CD4-positive, alpha-beta T cell treated with Interleukin-10 for 1 hour (primary cell): ENCODE data around the gene ATOH8.

Experiments
- DNase-seq: peaks from one replicate; pipeline ENCODE4 v3.0.0-alpha.2; 2020

The ATOH8 gene

GRCh38 chr2:85755122-85756027 lies 1.6 kb downstream of the ATOH8 start:
- no peak for DNase-seq

DNA sequence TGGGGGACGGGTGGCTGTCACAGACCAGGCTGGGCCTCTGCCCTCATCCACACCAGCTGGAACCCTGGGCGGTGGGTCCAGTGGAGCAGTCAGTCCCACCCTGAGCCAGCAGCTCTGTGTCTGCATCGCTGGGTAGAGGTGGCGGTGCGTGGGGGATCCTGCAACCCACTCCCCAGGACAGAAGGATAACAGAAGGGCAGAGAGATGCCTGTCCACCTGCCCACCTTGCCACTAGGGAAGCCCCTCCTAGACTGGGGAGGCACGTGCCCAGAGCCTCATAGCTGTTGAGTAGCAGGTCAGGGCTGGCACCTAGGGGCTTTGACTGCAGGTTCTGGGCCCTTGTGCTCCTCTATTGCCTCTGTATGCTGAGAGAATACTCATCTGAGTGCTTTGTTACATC lies 2.4 kb downstream of the ATOH8 start:
- DNase-seq, result no peak

DNA sequence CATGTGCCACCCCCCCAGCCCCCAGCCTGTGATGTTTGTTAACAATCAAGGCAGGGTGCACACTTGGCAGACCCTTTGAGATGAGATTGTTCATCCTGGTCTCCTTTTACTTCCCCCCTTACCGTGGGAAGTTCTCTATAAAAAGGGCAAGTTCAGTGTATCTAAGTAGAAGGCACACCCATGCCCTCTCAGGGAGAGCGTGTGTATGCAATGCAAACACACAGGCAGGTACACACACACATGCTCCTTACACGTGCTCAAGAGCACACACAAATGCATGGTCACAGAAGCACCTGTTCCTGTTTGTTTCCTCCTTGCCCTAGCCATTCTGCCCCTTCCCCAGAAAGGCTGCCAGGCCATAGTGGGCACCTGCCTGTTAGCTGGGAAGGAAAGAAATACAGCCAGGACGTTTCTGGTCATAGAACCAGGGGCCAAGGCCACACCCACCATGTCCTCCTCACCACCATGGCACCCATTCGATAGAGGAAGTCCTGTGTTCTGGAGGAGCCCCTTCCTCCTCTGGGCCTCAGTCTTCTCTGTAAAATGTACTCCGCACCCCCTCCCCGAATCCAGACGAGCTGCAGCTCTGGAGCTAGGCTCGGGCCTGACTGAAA lies 3.1 kb downstream of the ATOH8 start:
- DNase-seq, result no peak

DNA sequence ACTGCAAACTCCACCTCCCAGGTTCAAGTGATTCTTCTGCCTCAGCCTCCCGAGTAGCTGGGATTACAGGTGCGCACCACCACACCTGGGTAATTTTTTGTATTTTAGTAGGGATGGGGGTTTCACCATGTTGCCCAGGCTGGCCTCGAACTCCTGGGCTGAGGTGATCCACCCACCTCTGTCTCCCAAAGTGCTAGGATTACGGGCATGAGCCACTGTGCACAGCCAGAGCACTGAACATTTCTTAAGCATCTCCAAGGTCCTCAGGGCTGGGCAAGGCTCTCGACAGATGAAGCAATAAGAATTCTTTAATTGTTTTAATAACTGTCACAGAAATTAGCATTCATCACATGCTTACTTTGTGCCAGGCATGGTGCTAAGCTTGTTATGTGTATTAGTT lies 4.1 kb downstream of the ATOH8 start:
- DNase-seq, result no peak

- DNase-seq, result no peak
Measured at GRCh38 chr2:85758361-85759256, 4.8 kb downstream of the ATOH8 start.

DNA sequence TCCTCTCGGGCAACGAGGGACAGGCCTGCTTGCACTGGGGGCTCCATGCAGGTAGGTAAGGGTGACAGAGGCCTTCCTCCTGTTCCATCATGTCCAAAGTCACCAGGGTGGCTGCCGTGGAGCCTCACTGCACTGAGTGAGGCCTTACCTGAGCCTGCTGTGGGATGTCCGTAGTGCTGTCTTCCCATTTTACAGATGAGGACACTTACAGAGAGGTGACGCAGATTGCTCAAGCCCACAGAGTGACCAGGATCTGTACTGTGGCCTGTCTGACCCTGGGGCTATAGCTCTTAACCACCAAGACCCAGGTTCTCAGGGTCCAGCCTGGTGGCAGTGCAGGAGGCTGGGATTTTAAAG lies 5.4 kb downstream of the ATOH8 start:
- no peak for DNase-seq

DNA sequence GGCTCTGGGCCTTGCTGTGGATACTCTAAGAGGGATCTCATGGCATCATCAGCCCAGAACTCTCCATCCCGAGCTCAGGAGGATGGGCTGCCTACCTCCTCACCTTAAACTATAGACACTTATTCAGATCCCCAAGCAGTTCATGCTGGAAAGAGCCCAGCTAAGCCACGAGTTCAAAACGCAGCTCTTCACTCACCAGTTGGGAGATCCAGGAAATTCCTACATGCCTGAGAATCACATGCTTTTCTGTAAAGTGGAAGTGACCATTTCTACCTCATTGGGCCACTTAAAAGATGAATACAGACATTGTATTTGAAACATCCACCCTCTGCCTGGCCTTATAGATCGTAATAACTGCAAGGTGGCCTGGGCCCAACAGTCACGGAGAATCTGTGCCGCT lies 6.6 kb downstream of the ATOH8 start:
- no peak for DNase-seq

DNA sequence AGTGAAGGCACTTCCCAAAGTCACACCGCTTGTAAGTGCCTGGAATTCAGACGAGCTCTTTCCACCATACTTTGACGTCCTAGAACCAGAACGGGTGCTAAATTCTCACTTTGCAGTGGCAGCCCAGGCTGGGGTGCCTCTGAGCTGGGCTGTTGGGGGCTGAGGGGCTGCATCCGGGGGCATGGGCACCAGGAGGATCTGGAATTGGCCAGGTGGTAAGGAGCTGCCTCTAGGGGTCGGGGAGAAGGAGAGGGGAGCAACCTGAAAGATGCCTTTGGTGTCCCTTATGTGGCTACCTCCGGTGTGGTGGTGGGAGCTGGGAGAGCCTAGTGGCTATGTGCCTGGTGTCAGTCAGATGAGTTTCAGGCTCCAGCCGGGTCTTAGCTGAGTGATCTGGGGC lies 7.1 kb downstream of the ATOH8 start:
- no peak for DNase-seq

DNA sequence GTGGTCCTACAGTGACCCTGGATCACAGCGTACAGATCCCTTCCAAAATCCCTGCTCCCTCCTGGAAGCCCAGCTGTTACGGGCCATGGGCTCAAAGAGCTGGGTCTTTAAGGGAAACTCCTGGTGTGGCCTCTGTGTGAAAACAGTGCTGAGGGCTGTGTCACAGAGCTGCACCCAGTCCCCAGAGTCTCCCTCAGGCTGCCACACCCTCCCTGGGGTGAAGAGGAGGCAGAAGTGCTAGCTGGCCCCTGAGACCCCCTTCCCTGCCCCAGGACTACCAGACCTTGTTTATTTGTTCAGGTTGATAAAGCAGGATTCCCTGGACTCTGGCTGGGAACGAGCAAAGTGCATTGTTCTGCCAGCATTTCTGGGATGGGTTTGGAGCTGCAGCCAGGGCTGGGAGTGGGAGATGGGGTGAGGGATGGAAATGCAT lies 7.7 kb downstream of the ATOH8 start:
- DNase-seq, result no peak

GRCh38 chr2:85761946-85762345 lies 8.2 kb downstream of the ATOH8 start:
- DNase-seq, result no peak

DNA sequence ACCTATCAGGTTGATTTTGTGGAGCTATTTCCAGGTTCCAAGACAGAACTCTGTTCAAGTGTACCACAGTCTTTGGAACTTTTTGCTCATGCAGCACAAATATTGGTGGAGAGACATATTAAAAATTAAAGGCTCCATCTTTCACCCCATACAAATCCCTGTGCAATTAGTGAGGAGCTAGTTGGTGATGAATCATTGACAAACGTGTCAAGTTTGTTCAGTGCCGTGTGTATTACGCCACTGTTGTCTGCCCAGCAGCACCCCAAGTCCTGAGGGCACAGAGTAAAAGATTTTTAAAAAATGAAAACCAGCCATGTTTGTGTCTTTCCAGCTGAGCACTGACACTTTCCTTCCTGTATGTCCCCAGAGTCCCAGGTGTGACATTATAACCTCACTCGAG lies 9.3 kb downstream of the ATOH8 start:
- no peak for DNase-seq

DNA sequence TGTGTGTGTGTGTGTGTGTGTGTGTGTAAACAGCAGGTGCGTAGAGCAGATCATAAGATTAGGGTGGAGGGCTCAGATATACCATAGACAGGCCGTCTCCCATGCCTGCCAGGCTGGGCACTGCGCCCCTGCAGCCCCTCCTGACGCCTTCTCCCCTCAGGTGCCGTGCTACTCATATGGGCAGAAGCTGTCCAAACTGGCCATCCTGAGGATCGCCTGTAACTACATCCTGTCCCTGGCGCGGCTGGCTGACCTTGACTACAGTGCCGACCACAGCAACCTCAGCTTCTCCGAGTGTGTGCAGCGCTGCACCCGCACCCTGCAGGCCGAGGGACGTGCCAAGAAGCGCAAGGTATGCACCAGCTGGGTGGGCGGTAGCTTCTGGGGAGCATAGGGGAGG lies 10.0 kb downstream of the ATOH8 start:
- DNase-seq, result no peak

- DNase-seq, result no peak
Measured at GRCh38 chr2:85765081-85765731, 11.4 kb downstream of the ATOH8 start.

DNA sequence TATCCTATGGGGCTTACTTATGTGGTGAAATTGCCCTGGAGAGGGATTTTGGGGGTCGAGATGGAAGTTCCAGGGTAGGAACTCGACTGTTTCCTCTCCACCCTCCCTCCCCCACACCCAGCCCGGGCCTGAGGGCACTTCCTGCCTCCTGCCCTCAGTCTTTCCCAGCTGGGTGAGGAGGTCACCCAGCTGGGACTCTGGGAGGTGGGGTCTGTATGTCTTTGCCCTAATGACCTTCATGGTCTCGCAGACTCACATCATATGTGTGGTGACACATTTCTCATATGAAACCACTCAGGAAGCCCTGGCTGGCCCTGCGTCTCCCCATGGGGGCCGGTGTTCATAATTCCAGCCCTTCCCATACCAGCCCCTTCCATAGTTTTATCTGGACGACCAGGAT lies 12.4 kb downstream of the ATOH8 start:
- no peak for DNase-seq

GRCh38 chr2:85767803-85768665 lies 14.2 kb downstream of the ATOH8 start:
- DNase-seq, result no peak

- DNase-seq, result no peak
Measured at GRCh38 chr2:85768713-85769112, 14.9 kb downstream of the ATOH8 start.

DNA sequence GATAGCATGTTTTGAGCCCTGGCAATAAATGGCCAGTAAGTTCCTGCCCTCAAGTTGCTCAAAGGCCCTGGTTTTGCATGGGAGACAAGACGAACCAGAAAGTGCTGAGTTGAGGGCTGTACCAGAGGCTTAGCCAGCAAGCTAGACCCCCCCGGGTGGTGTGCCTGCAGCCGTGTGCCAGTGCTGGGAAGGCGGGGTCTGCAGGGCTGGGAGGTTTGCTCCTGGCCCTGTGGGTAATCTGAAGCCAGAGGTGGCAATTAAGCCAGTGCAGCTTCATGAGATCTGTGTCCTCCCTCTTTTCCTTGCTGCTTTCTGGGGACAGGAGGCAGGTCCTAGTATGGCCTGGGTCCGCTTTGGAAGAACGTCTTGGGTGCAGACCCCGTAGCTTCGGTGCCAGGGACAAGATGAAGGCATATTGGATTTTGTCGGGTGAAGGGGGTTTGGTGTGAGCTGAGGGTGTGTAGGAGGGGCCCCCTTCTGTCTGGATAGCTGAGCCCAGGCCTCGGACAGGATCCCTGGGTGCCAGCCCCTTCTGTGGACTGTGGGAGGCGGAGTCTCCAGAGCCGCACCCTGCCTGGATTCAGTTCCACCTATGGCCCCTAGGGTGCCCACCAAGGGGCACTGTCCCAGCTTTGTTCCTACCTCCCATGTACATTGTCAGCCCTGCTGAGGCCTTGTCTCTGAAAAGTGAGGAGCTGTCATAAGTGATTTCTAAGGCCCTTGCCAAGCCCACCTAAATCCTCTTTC lies 15.6 kb downstream of the ATOH8 start:
- DNase-seq, result no peak

DNA sequence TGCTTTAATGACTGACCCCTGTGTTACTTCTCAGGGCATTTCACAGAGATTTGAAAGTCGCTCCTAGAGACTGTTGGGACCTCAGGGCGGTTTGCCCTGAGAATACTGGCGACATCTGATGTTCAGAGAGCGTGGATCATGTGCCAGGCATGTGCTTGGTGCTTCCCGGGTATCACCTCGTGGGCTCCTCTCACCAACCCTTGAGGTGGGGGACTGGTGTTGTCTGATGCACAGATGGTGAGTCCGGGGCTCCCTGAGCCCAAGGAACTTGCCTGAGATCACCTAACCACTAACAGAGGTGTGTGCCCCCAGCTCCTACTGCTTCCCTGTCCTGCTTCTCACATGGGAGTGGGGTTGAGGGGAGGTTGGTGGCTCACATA lies 16.2 kb downstream of the ATOH8 start:
- DNase-seq, result no peak

- DNase-seq, result no peak
Measured at GRCh38 chr2:85770369-85770768, 16.6 kb downstream of the ATOH8 start.

DNA sequence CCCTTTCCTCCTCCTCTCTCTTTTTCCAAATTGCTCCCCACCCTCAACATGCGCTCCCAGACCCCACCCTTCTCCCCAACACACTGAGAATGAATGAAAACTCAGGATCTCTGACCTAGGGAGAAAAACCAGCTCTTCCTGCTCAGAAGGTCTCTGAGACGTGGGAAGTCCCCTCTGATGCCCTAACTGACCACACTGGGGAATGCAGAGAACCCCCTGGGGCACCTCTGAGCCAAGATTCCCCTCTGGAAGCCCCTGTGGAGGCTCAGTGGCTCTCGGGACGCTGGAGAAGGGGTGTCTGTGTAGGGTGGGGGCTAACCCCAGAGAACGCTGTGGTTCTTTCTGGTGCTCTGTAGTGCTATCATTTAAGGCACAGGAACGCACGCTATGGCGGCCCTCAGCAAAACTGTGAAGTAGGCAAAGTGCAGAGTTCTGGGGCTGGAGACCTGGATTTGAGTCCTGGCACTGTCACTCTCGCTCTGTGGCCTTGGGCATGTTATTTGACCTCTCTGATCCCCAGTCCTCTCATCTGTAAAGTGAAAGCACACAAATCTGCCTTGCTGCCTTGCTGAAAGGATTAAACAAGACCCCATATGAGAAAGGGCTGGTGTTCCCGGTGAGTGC lies 17.1 kb downstream of the ATOH8 start:
- no peak for DNase-seq

GRCh38 chr2:85771486-85771885 lies 17.7 kb downstream of the ATOH8 start:
- no peak for DNase-seq
